GM21423 (cell line): Measurements from ENCODE around the gene PPP1R9B.

ENCODE experiments used
- ATAC-seq: cut with Tn5 transposase; IDR thresholded peaks from one replicate; pipeline ENCODE4 v1.9.1; 2021; ENCODE audit warnings: mild to moderate bottlenecking, moderate library complexity; ENCODE audit not compliant: unreplicated experiment

Gene PPP1R9B

GRCh38 chr17:50161023-50161910, 10.8 kb upstream of the PPP1R9B start:
- ATAC-seq: peak; percentile 77

DNA sequence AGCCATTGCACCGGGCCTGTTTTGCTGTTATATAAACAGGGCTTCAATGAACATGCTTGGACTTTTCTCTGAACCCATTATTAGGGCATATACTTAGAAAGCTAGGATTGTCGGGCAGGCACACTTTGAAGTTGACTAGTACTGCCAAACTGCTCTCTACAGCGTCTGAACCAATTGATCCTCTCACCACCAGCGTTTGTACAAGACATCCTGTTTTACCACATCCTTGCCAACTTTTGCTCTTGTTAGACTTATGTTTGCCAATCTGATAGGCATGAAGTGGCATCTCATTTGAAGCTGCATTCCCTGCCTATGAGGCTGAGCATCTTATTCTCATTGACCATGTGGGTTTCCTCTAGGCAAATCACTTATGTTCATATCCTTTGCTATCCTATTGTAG, 7.4 kb upstream of the PPP1R9B start:
- ATAC-seq: no peak

GRCh38 chr17:50155115-50155819, 4.8 kb upstream of the PPP1R9B start:
- ATAC-seq: no peak

DNA sequence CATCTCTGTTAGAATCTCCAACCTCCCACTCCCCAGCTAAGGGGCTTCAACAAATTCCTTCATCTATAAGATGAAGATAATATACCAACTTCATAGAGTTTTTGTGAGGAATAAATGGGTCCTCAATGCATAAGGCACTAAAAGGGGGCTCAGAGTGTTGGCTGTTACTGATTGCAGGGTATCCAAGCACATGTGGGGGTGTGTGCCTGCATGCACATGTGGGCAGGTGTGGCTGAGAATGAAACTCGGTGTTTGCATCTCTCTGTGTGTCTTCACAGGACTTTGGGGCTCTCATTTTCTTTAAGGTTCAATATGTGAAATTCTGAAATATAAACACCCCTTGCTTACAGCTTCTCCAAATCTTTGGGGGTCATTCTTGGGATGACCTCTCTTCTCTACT, 4.1 kb upstream of the PPP1R9B start:
- no peak for ATAC-seq

GRCh38 chr17:50153650-50154575, 3.4 kb upstream of the PPP1R9B start:
- ATAC-seq: no peak

GRCh38 chr17:50152736-50153135, 2.3 kb upstream of the PPP1R9B start:
- ATAC-seq: no peak

DNA sequence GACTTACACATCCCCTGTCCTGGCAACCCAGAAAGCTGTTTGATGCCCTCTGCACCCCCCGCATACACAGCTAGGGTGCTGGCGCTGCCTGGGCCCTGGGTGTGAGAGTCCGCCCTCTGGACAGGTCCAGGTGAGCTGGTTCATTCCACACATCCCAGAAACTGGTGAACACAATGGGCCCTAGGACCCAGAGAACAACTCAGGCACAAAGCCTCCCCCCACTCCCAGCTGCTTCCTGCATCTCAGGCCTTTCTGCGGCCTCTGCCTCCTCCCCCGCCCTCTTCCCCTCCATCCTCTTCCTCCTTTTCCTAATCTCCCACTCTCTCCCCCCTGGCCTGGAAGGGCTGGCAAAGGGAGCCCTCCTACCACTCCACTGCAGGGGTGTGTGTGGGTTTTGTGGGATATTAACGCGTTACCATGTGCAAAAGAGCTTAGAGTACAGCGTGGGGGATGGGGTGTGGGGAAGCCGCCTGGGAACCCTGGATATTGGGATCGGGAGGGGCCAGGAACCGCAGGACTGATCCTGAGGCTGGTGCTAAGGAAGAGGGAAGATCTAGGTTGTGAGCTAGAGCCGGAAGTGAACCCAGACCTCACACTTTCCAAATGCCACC, 1.6 kb upstream of the PPP1R9B start:
- ATAC-seq: peak; percentile 18

DNA sequence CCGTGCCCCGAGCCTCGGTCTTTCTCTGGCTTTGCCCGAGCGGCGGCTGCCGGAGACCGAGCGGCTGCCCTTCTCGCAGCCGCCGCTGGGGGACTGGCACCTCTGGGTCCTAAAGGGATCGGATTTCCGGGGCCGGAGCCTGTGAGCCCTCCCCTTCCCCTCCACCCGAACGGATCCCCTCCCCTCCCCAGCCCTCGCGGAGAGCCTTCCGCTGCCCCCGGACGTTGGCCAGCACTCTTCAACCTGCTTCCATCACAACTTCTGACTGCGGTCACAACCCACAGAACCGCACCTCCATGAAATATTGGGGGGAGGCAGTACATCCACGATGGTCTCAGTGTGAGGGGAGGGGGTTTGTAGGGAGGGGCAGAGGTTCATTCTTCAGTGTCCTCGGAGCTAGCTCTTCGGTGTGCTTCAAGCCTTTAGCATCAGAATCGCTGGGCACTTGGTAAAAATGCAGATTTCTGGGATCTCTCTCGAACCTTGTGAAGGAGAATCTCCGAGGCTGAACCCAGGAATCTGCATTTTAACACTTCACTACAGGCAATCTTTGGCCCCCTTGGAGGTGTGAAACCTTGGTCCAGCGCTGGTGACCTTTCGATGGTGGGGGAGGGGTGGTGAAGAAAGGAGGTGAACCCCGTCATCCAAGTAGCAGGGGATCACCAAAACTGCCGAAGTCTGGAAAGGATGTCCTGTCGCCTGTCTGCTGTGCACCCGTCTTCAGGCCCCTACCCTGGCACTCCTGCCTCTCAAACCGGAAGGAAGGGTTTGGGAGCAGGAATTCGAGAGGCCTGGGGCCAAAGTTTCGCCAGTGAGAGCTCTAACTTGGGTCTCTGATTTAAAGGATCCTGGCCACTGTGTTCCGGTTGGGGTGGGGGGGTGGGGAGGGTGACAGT, 812 bp upstream of the PPP1R9B start:
- ATAC-seq: peak; percentile 36

- ATAC-seq: no peak
Measured at GRCh38 chr17:50149417-50150353, 792 bp downstream of the PPP1R9B start.

- ATAC-seq: peak; percentile 1
Measured at GRCh38 chr17:50149091-50149416, 1.4 kb downstream of the PPP1R9B start.

DNA sequence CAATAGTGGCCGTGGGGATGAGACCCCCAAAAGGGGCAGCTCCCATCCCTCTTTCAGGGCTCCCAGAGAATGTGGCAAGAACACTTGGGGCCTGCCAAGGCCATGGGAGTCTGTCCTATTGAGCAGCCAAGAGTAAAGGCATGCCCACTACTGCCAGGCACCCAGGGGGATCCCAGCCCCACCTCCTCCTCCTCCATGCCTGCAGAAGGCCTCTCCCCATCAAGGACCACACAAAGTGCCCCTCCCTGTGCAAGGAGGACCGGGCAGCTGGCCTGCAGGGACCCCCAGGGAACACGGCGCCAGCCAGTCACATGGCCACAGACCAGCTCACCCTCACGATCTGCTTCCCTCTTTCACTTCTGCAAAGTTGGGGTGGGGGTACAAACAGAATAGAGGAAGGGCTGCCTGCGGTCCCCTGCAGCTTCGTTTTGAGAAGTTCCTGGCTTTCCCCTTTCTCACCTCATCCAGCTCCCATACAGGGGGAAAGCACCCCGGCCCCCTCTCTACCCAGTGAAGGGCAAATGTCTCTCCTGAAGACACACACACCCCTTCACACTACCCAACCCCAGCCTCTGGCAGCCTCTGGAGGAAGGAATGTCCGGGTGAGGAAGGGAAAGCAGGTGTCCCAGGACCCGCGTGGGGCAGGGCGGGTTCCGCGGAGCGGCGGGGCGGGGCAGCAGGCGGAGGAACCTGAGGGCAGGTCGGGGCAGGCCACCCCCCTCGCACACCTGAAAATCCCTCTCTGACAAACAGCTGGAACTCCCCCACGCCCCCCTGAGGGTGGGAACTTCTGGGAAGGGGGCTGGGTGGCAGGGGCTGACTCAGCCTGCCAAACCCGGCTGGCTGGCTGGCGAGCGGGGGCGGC, 2.0 kb downstream of the PPP1R9B start:
- peak; percentile 32 for ATAC-seq

- ATAC-seq: no peak
Measured at GRCh38 chr17:50147841-50148225, 2.6 kb downstream of the PPP1R9B start.

- no peak for ATAC-seq
Measured at GRCh38 chr17:50146927-50147665, 3.4 kb downstream of the PPP1R9B start.

DNA sequence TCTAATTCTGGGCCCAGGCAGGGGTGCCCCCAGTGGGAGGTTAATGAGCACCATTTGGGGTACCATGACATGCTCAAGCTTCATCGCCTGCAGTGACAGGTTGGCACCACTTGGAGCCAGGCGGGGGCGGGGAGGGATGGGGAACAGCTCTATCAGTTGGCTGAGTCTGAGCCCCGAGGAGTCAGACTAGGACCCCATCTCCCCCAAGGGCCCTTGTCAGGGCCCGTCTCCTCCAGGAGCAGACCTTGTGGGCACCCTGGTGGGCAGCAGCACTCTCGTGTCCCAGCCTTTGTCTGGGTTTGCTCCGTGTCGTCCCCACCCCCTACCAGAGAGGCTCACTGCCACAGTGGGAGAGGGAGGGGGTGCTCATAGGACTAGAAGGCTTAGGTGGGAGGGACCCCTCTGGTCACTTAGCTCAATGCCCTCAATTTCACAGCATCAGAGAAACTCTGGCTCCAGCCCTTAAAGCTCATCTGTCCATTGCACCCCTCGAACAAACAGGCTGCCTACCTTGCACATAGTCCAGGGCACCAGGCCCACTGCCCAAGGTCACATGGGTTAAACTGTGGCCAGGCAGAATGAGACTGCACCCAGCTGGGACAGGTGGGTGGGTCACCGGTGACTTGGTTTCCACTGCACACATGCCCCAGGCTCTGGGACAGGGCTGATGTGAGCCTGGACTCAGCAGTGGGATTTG, 4.1 kb downstream of the PPP1R9B start:
- ATAC-seq: no peak

- ATAC-seq: no peak
Measured at GRCh38 chr17:50145532-50146229, 4.8 kb downstream of the PPP1R9B start.
